Activated CD8-positive, alpha-beta T cell treated with anti-CD3 and anti-CD28 coated beads for 36 hours (primary cell): ENCODE data around the gene XPNPEP1. TPM values are rescaled to one million over a fixed set of nuclear protein-coding genes. Genes with fewer than 3 reads are reported as not detected.

Experiments
- ATAC-seq: fragments of 200-7000 bp; cut with Tn5 transposase; one replicate; pipeline ENCODE4 v1.10.0; 2021; ENCODE audit warnings: mild to moderate bottlenecking, moderate library complexity
- CTCF ChIA-PET: fragments of 350-600 bp; sonication (Branson Sonifier 250); formaldehyde crosslinking; loops from one replicate; lab custom pipeline; 2021; ENCODE audit warnings: antibody characterized with exemption; lab: Charles Lee
- POLR2A ChIA-PET: fragments of 350-600 bp; sonication (Branson Sonifier 250); formaldehyde crosslinking; loops from one replicate; lab custom pipeline; 2021; ENCODE audit warnings: antibody characterized with exemption; lab: Charles Lee
- DNase-seq: peaks from one replicate; pipeline ENCODE4 v3.0.0-alpha.2; 2020
- H3K27ac Mint-ChIP-seq: one replicate; pipeline ENCODE4 v1.8.0; 2021; ENCODE audit warnings: mild to moderate bottlenecking, mixed read lengths
- H3K27me3 Mint-ChIP-seq: one replicate; pipeline ENCODE4 v1.8.0; 2021; ENCODE audit warnings: mixed read lengths
- H3K36me3 Mint-ChIP-seq: one replicate; pipeline ENCODE4 v1.8.0; 2021; ENCODE audit warnings: low read depth, mixed read lengths
- H3K4me1 Mint-ChIP-seq: one replicate; pipeline ENCODE4 v1.8.0; 2021; ENCODE audit warnings: low read depth, mixed read lengths
- H3K4me3 Mint-ChIP-seq: one replicate; pipeline ENCODE4 v1.8.0; 2021; ENCODE audit warnings: mild to moderate bottlenecking, moderate library complexity, mixed read lengths
- H3K9me3 Mint-ChIP-seq: one replicate; pipeline ENCODE4 v1.8.0; 2021; ENCODE audit warnings: mixed read lengths
- CTCF ChIP-seq: fragments of 200-600 bp; IDR thresholded peaks from one replicate; pipeline ENCODE4 v1.8.0; 2022; ENCODE audit warnings: antibody characterized with exemption, mild to moderate bottlenecking
- intact Hi-C: fragments of 100-400 bp; cut with micrococcal nuclease; formaldehyde crosslinking; loops from one replicate; pipeline ENCODE4 v1.10.0; 2022
- total RNA-seq, 2 experiments: library from RNA; stranded (reverse); gene quantifications; one replicate each; pipeline ENCODE4 v1.2.3, GENCODE V29; 2021

Gene XPNPEP1
- total RNA-seq, 2 experiments from 2014 or later, result 96.5 to 97.0 TPM

- no peak for TF ChIP-seq CTCF
- peaks cover 2% of the 10 kb centered on the region for H3K27me3 Mint-ChIP-seq
- H3K9me3 Mint-ChIP-seq, result no peaks in the 10 kb centered on the region
- ATAC-seq (no peak), DNase-seq (no peak)
- H3K27ac Mint-ChIP-seq, result no peak overlapping the region
- no peaks in the 10 kb centered on the region for H3K4me1 Mint-ChIP-seq
- CTCF ChIA-PET, result interaction anchor here (1.3 to 3.8 kb wide), 4 partner anchors 9 to 85 kb away, joined by 4 to 27 read pairs (median 12); no protein-coding TSS in a partner anchor
- POLR2A ChIA-PET, result interaction anchor here (0.6 to 0.9 kb wide), 2 partner anchors 8 to 29 kb away, joined by 3 to 4 read pairs; no protein-coding TSS in a partner anchor
- no peak overlapping the region for H3K4me3 Mint-ChIP-seq
- intact Hi-C loops, result no loop called here
- no peaks in the 10 kb centered on the region for H3K36me3 Mint-ChIP-seq
Measured at GRCh38 chr10:109968953-109969759, 45.8 kb upstream of the XPNPEP1 start.

- H3K27ac Mint-ChIP-seq, result no peak overlapping the region
- no peak for ATAC-seq
- H3K4me3 Mint-ChIP-seq, result no peak overlapping the region
- H3K27me3 Mint-ChIP-seq, result peaks cover 2% of the 10 kb centered on the region
- no peaks in the 10 kb centered on the region for H3K36me3 Mint-ChIP-seq
- CTCF ChIA-PET, result interaction anchor here (1.6 to 3.8 kb wide), 2 partner anchors 11 to 84 kb away, joined by 11 to 27 read pairs; no protein-coding TSS in a partner anchor
- DNase-seq, result no peak
- intact Hi-C loops, result no loop called here
- H3K9me3 Mint-ChIP-seq, result no peaks in the 10 kb centered on the region
- peaks cover 3% of the 10 kb centered on the region for H3K4me1 Mint-ChIP-seq
- no peak for TF ChIP-seq CTCF
- POLR2A ChIA-PET, result no interaction called here
Measured at GRCh38 chr10:109967739-109968088, 44.4 kb upstream of the XPNPEP1 start.

- Mint-ChIP-seq H3K36me3 (no peaks in the 10 kb centered on the region), H3K4me3 (no peak overlapping the region), H3K27me3 (peaks cover 2% of the 10 kb centered on the region), H3K27ac (no peak overlapping the region), H3K9me3 (no peaks in the 10 kb centered on the region), H3K4me1 (peaks cover 3% of the 10 kb centered on the region)
- ATAC-seq (no peak), DNase-seq (no peak)
- intact Hi-C loops, result no loop called here
- ChIA-PET POLR2A (no interaction called here), CTCF (interaction anchor here (1.6 to 3.8 kb wide), 2 partner anchors 11 to 83 kb away, joined by 11 to 27 read pairs; no protein-coding TSS in a partner anchor)
- no peak for TF ChIP-seq CTCF
Measured at GRCh38 chr10:109966961-109967738, 43.8 kb upstream of the XPNPEP1 start.

GRCh38 chr10:109964318-109964717 lies 41.0 kb upstream of the XPNPEP1 start:
- ChIA-PET POLR2A (interaction anchor here (1.0 kb wide), 1 partner anchor 11 kb away, joined by 5 read pairs; no protein-coding TSS in a partner anchor), CTCF (interaction anchor here (0.6 to 1.2 kb wide), 4 partner anchors 15 to 97 kb away, joined by 3 read pairs; no protein-coding TSS in a partner anchor)
- no peak for DNase-seq
- Mint-ChIP-seq H3K27ac (no peak overlapping the region), H3K4me3 (no peak overlapping the region), H3K36me3 (no peaks in the 10 kb centered on the region), H3K27me3 (no peaks in the 10 kb centered on the region), H3K9me3 (no peaks in the 10 kb centered on the region), H3K4me1 (peaks cover 3% of the 10 kb centered on the region)
- intact Hi-C loops, result no loop called here
- no peak for TF ChIP-seq CTCF
- no peak for ATAC-seq
